ENCODE results near the gene FEM1B.

FEM1B gene

GRCh38 chr15:68300115-68300940, 22.8 kb downstream of the FEM1B start:
- DNase-seq (ENCODE audit: low read depth) = no peak
- H3K4me3 ChIP-seq (ENCODE audit: low read length) = no peak overlapping the region

GRCh38 chr15:68301301-68301700, 23.8 kb downstream of the FEM1B start:
- H3K4me3 ChIP-seq (ENCODE audit: low read length) = no peak overlapping the region
- no peak for DNase-seq (ENCODE audit: low read depth)
- no peak for TF ChIP-seq CTCF (conservative IDR thresholded peaks at IDR 0.05; ENCODE audit: low read depth, low read length)

More at GRCh38 chr15:68300115-68300940, 22.8 kb downstream of the FEM1B start:
- TF ChIP-seq CTCF (conservative IDR thresholded peaks at IDR 0.05; ENCODE audit: low read depth, low read length) = no peak

GRCh38 chr15:68302729-68303128, 25.2 kb downstream of the FEM1B start:
- no peak for TF ChIP-seq CTCF (conservative IDR thresholded peaks at IDR 0.05; ENCODE audit: low read depth, low read length)
- DNase-seq (ENCODE audit: low read depth) = no peak
- no peak overlapping the region for H3K4me3 ChIP-seq (ENCODE audit: low read length)

GRCh38 chr15:68303134-68303533, 25.6 kb downstream of the FEM1B start:
- no peak for TF ChIP-seq CTCF (conservative IDR thresholded peaks at IDR 0.05; ENCODE audit: low read depth, low read length)
- no peak for DNase-seq (ENCODE audit: low read depth)
- no peak overlapping the region for H3K4me3 ChIP-seq (ENCODE audit: low read length)

GRCh38 chr15:68303560-68304436, 26.3 kb downstream of the FEM1B start:
- H3K4me3 ChIP-seq (ENCODE audit: low read length) = no peak overlapping the region
- TF ChIP-seq CTCF (conservative IDR thresholded peaks at IDR 0.05; ENCODE audit: low read depth, low read length) = no peak
- DNase-seq (ENCODE audit: low read depth) = no peak

GRCh38 chr15:68304589-68305337, 27.2 kb downstream of the FEM1B start:
- no peak overlapping the region for H3K4me3 ChIP-seq (ENCODE audit: low read length)
- DNase-seq (ENCODE audit: low read depth) = no peak
- TF ChIP-seq CTCF (conservative IDR thresholded peaks at IDR 0.05; ENCODE audit: low read depth, low read length) = no peak

All from retinal pigment epithelial cell (primary cell).